Myocyte (in vitro differentiated cells): Measurements from ENCODE around the gene TFAP2E. TPM values are rescaled to one million over a fixed set of nuclear protein-coding genes. Genes with fewer than 3 reads are reported as not detected.

Experiments used
- DNase-seq: peaks from one replicate; pipeline ENCODE4 v3.0.0-alpha.2; 2012; ENCODE audit warnings: low read depth
- total RNA-seq: library from RNA; depleted of rRNA; stranded (reverse); fragments of >200 nt; gene quantifications from 2 replicates; pipeline ENCODE4 v1.2.3, GENCODE V29; 2014

Gene TFAP2E
- total RNA-seq, 1 donor from 2014 or later = not detected

GRCh38 chr1:35557118-35557610 is 15.9 kb upstream of the TFAP2E start, which contains the start of gene KIAA0319L:
Gene KIAA0319L, minus strand, starts transcription at chr1:35557403. Its CDS starts 2,912 bp downstream, at chr1:35554491.
- DNase-seq = peak; percentile 77

GRCh38 chr1:35557611-35558373 is 15.3 kb upstream of the TFAP2E start, which contains the start of gene NCDN:
Gene NCDN, plus strand, starts transcription at chr1:35557799. Its CDS starts 392 bp downstream, at chr1:35558191.
- DNase-seq = peak; percentile 98

- no peak for DNase-seq
Observed at GRCh38 chr1:35558374-35559316, 14.5 kb upstream of the TFAP2E start.

DNA sequence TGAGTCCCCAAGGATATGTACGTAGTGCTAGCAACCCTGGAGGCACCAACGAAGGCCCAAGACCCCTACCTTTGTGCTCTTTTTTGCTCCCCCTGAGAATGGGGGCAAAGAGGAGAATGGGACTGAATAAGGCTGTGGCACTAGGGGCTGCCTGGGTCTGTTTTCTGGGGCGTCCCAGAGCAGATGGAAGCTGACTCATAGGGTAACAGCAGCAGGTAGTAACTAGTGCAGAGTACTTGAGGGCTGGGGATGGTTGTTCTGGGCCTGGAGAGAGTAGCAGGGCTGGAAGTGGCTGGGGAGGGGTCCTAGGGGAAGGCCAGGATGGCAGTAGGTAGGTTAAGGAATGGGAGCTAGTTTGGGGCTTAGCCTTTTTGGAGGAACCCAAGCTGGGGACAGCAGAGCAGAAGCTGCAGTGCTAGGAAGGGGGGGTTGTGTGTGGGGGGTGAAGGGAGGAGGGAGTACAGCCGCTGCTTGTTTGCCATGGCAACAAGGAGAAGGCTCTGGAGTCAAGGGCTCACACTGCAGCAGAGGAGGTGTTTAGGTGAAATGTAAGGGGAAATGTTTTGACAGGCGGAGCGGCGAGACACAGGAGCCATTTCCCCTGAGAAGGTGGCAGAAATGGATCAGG is 13.7 kb upstream of the TFAP2E start:
- DNase-seq = no peak

DNA sequence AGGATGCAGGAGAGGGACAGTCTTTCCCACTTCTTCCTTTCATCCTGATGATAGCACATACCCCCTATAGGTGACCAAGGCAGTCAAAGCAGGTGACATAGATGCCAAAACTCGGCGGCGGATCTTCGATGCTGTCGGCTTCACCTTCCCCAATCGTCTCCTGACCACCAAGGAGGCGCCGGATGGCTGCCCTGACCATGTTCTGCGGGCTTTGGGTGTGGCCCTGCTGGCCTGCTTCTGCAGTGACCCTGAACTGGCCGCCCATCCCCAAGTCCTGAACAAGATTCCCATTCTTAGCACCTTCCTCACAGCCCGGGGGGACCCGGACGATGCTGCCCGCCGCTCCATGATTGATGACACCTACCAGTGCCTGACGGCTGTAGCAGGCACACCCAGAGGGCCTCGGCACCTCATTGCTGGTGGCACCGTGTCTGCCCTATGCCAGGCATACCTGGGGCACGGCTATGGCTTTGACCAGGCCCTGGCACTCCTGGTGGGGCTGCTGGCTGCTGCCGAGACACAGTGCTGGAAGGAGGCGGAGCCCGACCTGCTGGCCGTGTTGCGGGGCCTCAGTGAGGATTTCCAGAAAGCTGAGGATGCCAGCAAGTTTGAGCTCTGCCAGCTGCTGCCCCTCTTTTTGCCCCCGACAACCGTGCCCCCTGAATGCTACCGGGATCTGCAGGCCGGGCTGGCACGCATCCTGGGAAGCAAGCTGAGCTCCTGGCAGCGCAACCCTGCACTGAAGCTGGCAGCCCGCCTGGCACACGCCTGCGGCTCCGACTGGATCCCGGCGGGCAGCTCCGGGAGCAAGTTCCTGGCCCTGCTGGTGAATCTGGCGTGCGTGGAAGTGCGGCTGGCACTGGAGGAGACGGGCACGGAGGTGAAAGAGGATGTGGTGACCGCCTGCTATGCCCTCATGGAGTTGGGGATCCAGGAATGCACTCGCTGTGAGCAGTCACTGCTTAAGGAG is 12.6 kb upstream of the TFAP2E start:
- no peak for DNase-seq

- DNase-seq = no peak
Observed at GRCh38 chr1:35561297-35561971, 11.7 kb upstream of the TFAP2E start.

GRCh38 chr1:35561972-35562680 is 11.0 kb upstream of the TFAP2E start:
- no peak for DNase-seq

- no peak for DNase-seq
Observed at GRCh38 chr1:35563166-35563565, 9.9 kb upstream of the TFAP2E start.

DNA sequence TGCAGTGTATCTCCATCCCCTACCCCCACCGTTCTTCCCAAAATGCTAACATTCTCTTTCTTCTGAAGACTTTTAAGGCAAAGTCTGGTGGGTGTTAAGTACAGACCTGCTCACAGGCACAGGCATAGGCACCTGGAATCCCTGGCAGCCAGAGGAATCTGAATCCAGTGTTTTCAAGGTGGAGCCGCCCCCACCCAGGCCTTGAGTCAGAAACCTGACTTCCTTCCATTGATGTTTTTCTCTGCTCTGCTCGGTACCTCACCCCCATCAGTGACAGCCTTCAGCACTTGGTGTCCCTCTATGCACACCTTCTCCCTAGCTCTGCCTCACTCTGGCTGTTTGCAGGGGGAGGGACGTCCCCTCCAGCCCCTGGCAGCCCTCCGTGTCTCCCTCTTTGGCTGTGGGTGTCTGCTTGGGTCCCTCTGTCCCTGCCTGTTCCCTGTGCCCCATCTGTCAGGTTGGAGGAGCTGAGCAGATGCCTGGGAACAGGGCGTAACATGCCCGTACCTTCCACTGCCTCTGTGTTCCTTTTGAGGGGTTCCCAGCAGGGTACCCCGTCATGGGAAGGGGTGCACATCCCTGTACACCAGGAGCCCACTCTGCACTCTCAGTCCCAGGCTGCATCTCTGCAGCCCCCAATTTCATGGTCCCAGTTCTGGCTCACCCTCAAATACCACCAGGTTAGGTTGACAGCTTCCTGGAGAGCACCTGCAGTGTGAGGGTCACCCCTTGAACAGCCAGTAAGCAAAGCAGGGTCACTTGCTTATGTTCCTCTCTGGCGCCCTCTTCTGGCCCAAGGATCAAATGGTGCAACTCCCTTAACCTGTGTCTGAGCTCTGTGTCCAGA is 8.9 kb upstream of the TFAP2E start:
- peak; percentile 83 for DNase-seq

GRCh38 chr1:35564884-35565741 is 8.0 kb upstream of the TFAP2E start:
- no peak for DNase-seq

DNA sequence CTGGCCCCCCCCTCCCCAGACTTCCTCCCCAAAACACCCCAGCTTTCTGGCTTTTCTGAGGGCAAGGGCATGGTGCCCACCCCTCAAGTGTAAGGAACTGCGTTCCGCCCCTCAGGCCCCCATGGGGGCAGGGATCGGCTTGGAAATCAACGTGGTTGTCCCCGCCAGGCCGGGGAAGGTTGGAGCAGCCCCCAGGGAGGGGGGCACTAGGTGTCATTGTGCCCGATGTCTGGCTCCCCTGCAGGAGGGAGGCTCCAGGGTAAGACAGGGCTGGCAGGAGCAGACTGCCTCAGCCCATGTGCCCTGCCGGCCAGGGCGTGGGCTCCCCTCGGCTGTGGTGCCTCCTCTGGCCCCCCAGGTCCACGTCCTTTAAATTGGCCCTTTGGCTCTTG is 7.4 kb upstream of the TFAP2E start:
- DNase-seq = no peak

DNA sequence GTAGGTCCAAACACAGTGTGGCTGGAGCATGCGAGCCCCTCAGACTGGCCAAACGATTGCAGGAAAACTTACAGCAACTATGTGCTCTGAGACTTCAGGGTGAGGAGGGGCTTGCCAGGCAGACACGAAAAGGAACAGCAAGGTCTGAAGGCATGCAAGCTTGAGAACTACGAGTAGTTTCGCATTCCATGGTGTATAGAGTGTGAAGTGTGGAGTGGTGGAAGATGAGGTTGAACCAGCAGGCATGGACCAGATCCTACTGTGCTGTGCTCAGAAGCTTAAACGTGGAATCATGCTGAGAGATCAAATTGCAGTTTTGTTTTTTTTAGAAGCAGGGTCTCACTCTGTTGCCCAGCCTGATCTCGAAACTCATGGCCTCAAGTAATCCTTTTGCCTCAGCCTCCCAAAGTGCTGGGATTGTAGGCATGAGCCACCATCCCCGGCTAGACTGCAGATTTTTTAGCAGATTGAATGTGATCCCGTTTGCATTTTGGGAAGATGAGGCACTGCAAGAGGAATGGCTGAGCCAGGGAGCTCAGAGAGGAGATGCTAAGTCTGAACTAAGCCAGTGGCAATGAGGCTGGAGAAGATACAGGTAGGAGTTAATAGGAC is 5.1 kb upstream of the TFAP2E start:
- DNase-seq = no peak

DNA sequence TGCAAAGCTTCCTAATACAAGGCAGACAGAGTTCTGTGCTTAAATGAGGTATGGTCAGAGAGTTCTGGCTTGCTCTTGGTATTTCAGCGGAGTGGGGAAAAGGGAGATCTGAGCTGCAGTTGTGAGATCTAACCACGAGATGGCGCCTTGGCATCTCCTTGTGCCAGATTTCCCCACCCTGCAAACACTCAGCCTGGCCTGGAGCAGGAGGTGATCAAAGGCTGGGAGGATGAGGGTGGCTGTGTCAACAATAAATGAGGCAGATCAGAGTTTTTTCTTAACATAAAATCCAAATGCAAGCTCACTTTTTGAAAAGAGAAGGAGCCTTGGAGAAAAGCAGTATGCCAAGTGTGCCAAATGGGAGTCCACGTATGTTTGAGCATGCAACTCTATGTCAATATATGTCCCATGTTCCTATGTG is 4.1 kb upstream of the TFAP2E start:
- peak; percentile 78 for DNase-seq

- no peak for DNase-seq
Observed at GRCh38 chr1:35569936-35570335, 3.2 kb upstream of the TFAP2E start.

GRCh38 chr1:35570589-35571137 is 2.5 kb upstream of the TFAP2E start:
- no peak for DNase-seq

DNA sequence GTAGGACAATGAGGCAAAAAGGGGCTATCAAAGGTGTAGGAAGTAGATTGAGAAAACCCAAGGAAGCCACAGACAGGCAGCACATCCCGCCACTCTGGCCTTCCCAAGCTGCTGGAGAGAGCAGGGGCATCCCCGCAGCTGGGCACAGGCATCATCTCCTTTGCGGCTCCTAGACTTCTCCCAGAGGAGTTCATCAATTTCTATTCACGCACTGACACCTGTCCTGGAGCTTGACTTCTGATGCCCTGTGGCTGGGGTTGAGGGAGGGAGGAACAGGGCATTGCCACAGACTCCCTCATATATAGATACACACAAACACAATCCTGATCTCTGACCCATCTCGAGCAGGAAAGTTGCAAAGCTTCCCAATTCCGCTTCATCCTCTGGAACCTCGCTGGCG is 1.9 kb upstream of the TFAP2E start:
- no peak for DNase-seq
